SH-SY5Y (cell line): ENCODE measurements around the gene SLX4IP.

Source experiments
- GATA2 ChIP-seq: IDR thresholded peaks from 2 replicates; pipeline ENCODE4 v1.6.1; 2011; ENCODE audit warnings: mild to moderate bottlenecking, low read depth, low read length
- GATA3 ChIP-seq: IDR thresholded peaks from 2 replicates; pipeline ENCODE4 v1.6.1; 2011; ENCODE audit warnings: low read depth, mild to moderate bottlenecking, low read length, moderate library complexity

DNA sequence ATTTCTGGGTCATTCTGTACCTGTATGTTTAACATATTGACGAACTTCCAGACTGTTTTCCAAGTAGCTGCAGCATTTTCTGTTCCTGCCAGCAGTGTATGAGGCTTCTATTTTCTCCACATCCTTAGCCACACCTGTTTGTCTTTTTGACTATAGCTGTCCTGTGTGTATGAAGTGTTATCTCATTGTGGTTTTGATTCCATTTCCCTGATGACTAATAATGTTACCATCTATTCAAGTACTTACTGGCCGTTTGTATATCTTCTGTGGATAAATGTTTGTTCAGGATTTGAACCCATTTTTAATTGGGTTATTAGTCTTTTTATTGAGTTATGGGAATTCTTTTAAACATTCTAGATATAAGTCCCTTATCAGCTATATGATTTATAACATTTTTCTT, 143.5 kb downstream of the SLX4IP start:
- TF ChIP-seq GATA2, result no peak
- no peak for TF ChIP-seq GATA3
